GM12891 (cell line): ENCODE data around the gene TULP4.

Experiments
- DNase-seq: peaks from one replicate; pipeline ENCODE4 v3.0.0; 2011; ENCODE audit warnings: low spot score; ENCODE audit not compliant: insufficient read length
- FAIRE-seq: peaks from 2 replicates; lab custom pipeline; 2011; peaks lifted over from hg19 to GRCh38; lab: Jason Lieb, UNC
- PAX5 ChIP-seq: IDR thresholded peaks from 2 replicates; pipeline ENCODE4 v1.6.1; 2011; ENCODE audit warnings: low read length, moderate library complexity, mild to moderate bottlenecking; ENCODE audit not compliant: insufficient read depth, severe bottlenecking
- POLR2A ChIP-seq: IDR thresholded peaks from 2 replicates; pipeline ENCODE4 v1.6.1; 2011; ENCODE audit warnings: low read depth, low read length, control low read depth
- POLR2AphosphoS5 ChIP-seq: IDR thresholded peaks from 2 replicates; pipeline ENCODE4 v1.6.1; 2011; ENCODE audit warnings: low read depth, low read length, control low read depth
- POU2F2 ChIP-seq: IDR thresholded peaks from 2 replicates; pipeline ENCODE4 v1.6.1; 2011; ENCODE audit warnings: low read depth, mild to moderate bottlenecking, control low read depth, low read length, moderate library complexity
- SPI1 ChIP-seq: IDR thresholded peaks from 2 replicates; pipeline ENCODE4 v1.6.1; 2011; ENCODE audit warnings: low read depth, low read length, control low read depth
- TAF1 ChIP-seq: IDR thresholded peaks from 2 replicates; pipeline ENCODE4 v1.6.1; 2011; ENCODE audit warnings: low read depth, low read length, control low read depth

Gene TULP4

GRCh38 chr6:158373214-158373613 is 60.9 kb downstream of the TULP4 start:
- peak; percentile 5 for FAIRE-seq
- DNase-seq, result no peak

GRCh38 chr6:158374020-158374419 is 61.8 kb downstream of the TULP4 start:
- no peak for TF ChIP-seq POLR2A
- TF ChIP-seq POLR2AphosphoS5, result no peak
- no peak for TF ChIP-seq TAF1
- TF ChIP-seq SPI1, result no peak
- TF ChIP-seq PAX5, result no peak
- no peak for TF ChIP-seq POU2F2
- no peak for FAIRE-seq
- DNase-seq, result no peak

More at GRCh38 chr6:158373214-158373613, 60.9 kb downstream of the TULP4 start:
- no peak for TF ChIP-seq SPI1
- TF ChIP-seq TAF1, result no peak
- no peak for TF ChIP-seq POLR2AphosphoS5
- no peak for TF ChIP-seq POLR2A
- TF ChIP-seq PAX5, result no peak

GRCh38 chr6:158376631-158377081 is 64.4 kb downstream of the TULP4 start:
- DNase-seq (no peak), FAIRE-seq (peak; percentile 35)
- no peak for TF ChIP-seq TAF1
- no peak for TF ChIP-seq PAX5
- TF ChIP-seq POLR2A, result no peak
- TF ChIP-seq SPI1, result no peak
- no peak for TF ChIP-seq POLR2AphosphoS5
- TF ChIP-seq POU2F2, result no peak

- DNase-seq (no peak), FAIRE-seq (no peak)
- no peak for TF ChIP-seq PAX5
- TF ChIP-seq POU2F2, result no peak
- TF ChIP-seq POLR2A, result no peak
- TF ChIP-seq POLR2AphosphoS5, result no peak
- TF ChIP-seq SPI1, result no peak
- no peak for TF ChIP-seq TAF1
Measured at GRCh38 chr6:158377860-158378259, 65.6 kb downstream of the TULP4 start.

- DNase-seq (no peak), FAIRE-seq (no peak)
Measured at GRCh38 chr6:158379336-158379735, 67.1 kb downstream of the TULP4 start.

GRCh38 chr6:158381214-158381613 is 68.9 kb downstream of the TULP4 start:
- DNase-seq, result no peak
- TF ChIP-seq POU2F2, result no peak
- no peak for TF ChIP-seq POLR2AphosphoS5
- TF ChIP-seq SPI1, result no peak
- no peak for TF ChIP-seq TAF1
- no peak for TF ChIP-seq POLR2A
- no peak for TF ChIP-seq PAX5
- no peak for FAIRE-seq

More at GRCh38 chr6:158379336-158379735, 67.1 kb downstream of the TULP4 start:
- TF ChIP-seq POU2F2 (no peak), PAX5 (no peak), POLR2A (no peak), TAF1 (no peak), SPI1 (no peak), POLR2AphosphoS5 (no peak)

GRCh38 chr6:158382491-158382890 is 70.2 kb downstream of the TULP4 start:
- DNase-seq (no peak), FAIRE-seq (no peak)
- TF ChIP-seq SPI1 (no peak), POU2F2 (no peak), POLR2A (no peak), PAX5 (no peak), POLR2AphosphoS5 (no peak), TAF1 (no peak)

- DNase-seq (no peak), FAIRE-seq (no peak)
- TF ChIP-seq POLR2AphosphoS5, result no peak
- TF ChIP-seq POU2F2, result no peak
- TF ChIP-seq PAX5, result no peak
- no peak for TF ChIP-seq SPI1
- no peak for TF ChIP-seq POLR2A
- TF ChIP-seq TAF1, result no peak
Measured at GRCh38 chr6:158383057-158383456, 70.8 kb downstream of the TULP4 start.

- FAIRE-seq (no peak), DNase-seq (no peak)
- no peak for TF ChIP-seq TAF1
Measured at GRCh38 chr6:158383542-158383941, 71.3 kb downstream of the TULP4 start.

GRCh38 chr6:158384671-158385110 is 72.4 kb downstream of the TULP4 start:
- no peak for DNase-seq
- TF ChIP-seq TAF1 (no peak), SPI1 (no peak), POLR2AphosphoS5 (no peak), POU2F2 (no peak)
- FAIRE-seq, result no peak

- DNase-seq (no peak), FAIRE-seq (no peak)
- no peak for TF ChIP-seq POLR2A
- TF ChIP-seq POU2F2, result no peak
- no peak for TF ChIP-seq PAX5
- no peak for TF ChIP-seq POLR2AphosphoS5
Measured at GRCh38 chr6:158387036-158387435, 74.8 kb downstream of the TULP4 start.

GRCh38 chr6:158387578-158387977 is 75.3 kb downstream of the TULP4 start:
- FAIRE-seq (no peak), DNase-seq (no peak)
- TF ChIP-seq SPI1, result no peak
- TF ChIP-seq PAX5, result no peak
- TF ChIP-seq POU2F2, result no peak
- TF ChIP-seq TAF1, result no peak
- TF ChIP-seq POLR2A, result no peak
- no peak for TF ChIP-seq POLR2AphosphoS5
